Measurements from ENCODE around the gene FARP1. TPM values are rescaled to one million over a fixed set of nuclear protein-coding genes. Genes with fewer than 3 reads are reported as not detected.

FARP1 gene
- total RNA-seq, 1 donor from 2014 or later = 357 TPM

GRCh38 chr13:98462946-98463345 lies 320.1 kb downstream of the FARP1 start:
- DNase-seq (ENCODE audit: extremely low spot score, unreplicated experiment) = no peak
- Mint-ChIP-seq H3K4me1 (ENCODE audit: unreplicated experiment) (peaks cover 26% of the 10 kb centered on the region), H3K4me3 (ENCODE audit: unreplicated experiment) (no peak overlapping the region), H3K27me3 (ENCODE audit: unreplicated experiment) (no peaks in the 10 kb centered on the region), H3K36me3 (ENCODE audit: unreplicated experiment) (peaks cover 56% of the 10 kb centered on the region), H3K9me3 (ENCODE audit: unreplicated experiment) (no peaks in the 10 kb centered on the region), H3K27ac (ENCODE audit: unreplicated experiment) (peak overlapping the region; percentile 7)
- TF ChIP-seq CTCF (IDR thresholded peaks at IDR 0.05) = no peak

GRCh38 chr13:98466634-98467236 lies 323.8 kb downstream of the FARP1 start:
- H3K9me3 Mint-ChIP-seq (ENCODE audit: unreplicated experiment) = no peaks in the 10 kb centered on the region

GRCh38 chr13:98467263-98467985 lies 324.5 kb downstream of the FARP1 start:
- Mint-ChIP-seq H3K27ac (ENCODE audit: unreplicated experiment) (peak overlapping the region; percentile 20), H3K9me3 (ENCODE audit: unreplicated experiment) (no peaks in the 10 kb centered on the region), H3K36me3 (ENCODE audit: unreplicated experiment) (peaks cover 50% of the 10 kb centered on the region), H3K27me3 (ENCODE audit: unreplicated experiment) (no peaks in the 10 kb centered on the region), H3K4me1 (ENCODE audit: unreplicated experiment) (peaks cover 11% of the 10 kb centered on the region), H3K4me3 (ENCODE audit: unreplicated experiment) (no peak overlapping the region)
- no peak for DNase-seq (ENCODE audit: extremely low spot score, unreplicated experiment)
- no peak for TF ChIP-seq CTCF (IDR thresholded peaks at IDR 0.05)

More at GRCh38 chr13:98466634-98467236, 323.8 kb downstream of the FARP1 start:
- Mint-ChIP-seq H3K27ac (ENCODE audit: unreplicated experiment) (peak overlapping the region; percentile 47), H3K36me3 (ENCODE audit: unreplicated experiment) (peaks cover 47% of the 10 kb centered on the region), H3K4me3 (ENCODE audit: unreplicated experiment) (no peak overlapping the region), H3K27me3 (ENCODE audit: unreplicated experiment) (no peaks in the 10 kb centered on the region), H3K4me1 (ENCODE audit: unreplicated experiment) (peaks cover 16% of the 10 kb centered on the region)
- peak; percentile 77 for TF ChIP-seq CTCF (IDR thresholded peaks at IDR 0.05)
- no peak for DNase-seq (ENCODE audit: extremely low spot score, unreplicated experiment)

GRCh38 chr13:98468361-98468760 lies 325.5 kb downstream of the FARP1 start:
- TF ChIP-seq CTCF (IDR thresholded peaks at IDR 0.05) = no peak
- no peak for DNase-seq (ENCODE audit: extremely low spot score, unreplicated experiment)
- Mint-ChIP-seq H3K27ac (ENCODE audit: unreplicated experiment) (no peak overlapping the region), H3K4me1 (ENCODE audit: unreplicated experiment) (peaks cover 5% of the 10 kb centered on the region), H3K27me3 (ENCODE audit: unreplicated experiment) (no peaks in the 10 kb centered on the region), H3K4me3 (ENCODE audit: unreplicated experiment) (no peak overlapping the region), H3K9me3 (ENCODE audit: unreplicated experiment) (no peaks in the 10 kb centered on the region), H3K36me3 (ENCODE audit: unreplicated experiment) (peaks cover 46% of the 10 kb centered on the region)

GRCh38 chr13:98468929-98469328 lies 326.0 kb downstream of the FARP1 start:
- H3K27me3 Mint-ChIP-seq (ENCODE audit: unreplicated experiment) = no peaks in the 10 kb centered on the region
- no peak overlapping the region for H3K27ac Mint-ChIP-seq (ENCODE audit: unreplicated experiment)
- DNase-seq (ENCODE audit: extremely low spot score, unreplicated experiment) = no peak
- H3K36me3 Mint-ChIP-seq (ENCODE audit: unreplicated experiment) = peaks cover 44% of the 10 kb centered on the region
- peaks cover 5% of the 10 kb centered on the region for H3K4me1 Mint-ChIP-seq (ENCODE audit: unreplicated experiment)
- TF ChIP-seq CTCF (IDR thresholded peaks at IDR 0.05) = no peak
- H3K4me3 Mint-ChIP-seq (ENCODE audit: unreplicated experiment) = no peak overlapping the region
- no peaks in the 10 kb centered on the region for H3K9me3 Mint-ChIP-seq (ENCODE audit: unreplicated experiment)
